HepG2 (cell line): ENCODE results near the gene ANKRD6. TPM values are rescaled to one million over a fixed set of nuclear protein-coding genes. Genes with fewer than 3 reads are reported as not detected.

ENCODE experiments used
- ATAC-seq: fragments of 200-7000 bp; cut with Tn5 transposase; 3 replicates; pipeline ENCODE4 v1.9.1; 2020; ENCODE audit warnings: mild to moderate bottlenecking, moderate library complexity
- BruUV-seq: library from RNA; stranded (reverse); fragments of 400-500 nt; replicated peaks from 2 replicates; lab custom pipeline; 2021; lab: Mats Ljungman, UMichigan
- CTCF ChIA-PET: fragments of 300-600 bp; formaldehyde crosslinking; extraction: SDS; loops from one replicate; lab custom pipeline; 2021; ENCODE audit warnings: low total read pairs, inconsistent platforms, low intra/inter-chr PET ratio; lab: Yijun Ruan, JAX
- POLR2A ChIA-PET: fragments of 350-600 bp; sonication (Branson Sonifier 250); formaldehyde crosslinking; loops from one replicate; lab custom pipeline; 2020; ENCODE audit warnings: antibody characterized with exemption, inconsistent platforms; lab: Yijun Ruan, JAX
- DNase-seq: peaks from one replicate; pipeline ENCODE4 v3.0.0-alpha.2; 2015; ENCODE audit warnings: low spot score
- FAIRE-seq: peaks from 3 replicates; lab custom pipeline; 2011; peaks lifted over from hg19 to GRCh38; lab: Jason Lieb, UNC
- H2AFZ ChIP-seq: one replicate; pipeline ENCODE4 v1.6.1; 2011; ENCODE audit warnings: low read length, inconsistent platforms
- H3K27ac ChIP-seq: fragments of 300-600 bp; 3 replicates; pipeline ENCODE4 v1.8.0; 2011; ENCODE audit warnings: mixed run types, mild to moderate bottlenecking, mixed read lengths, low read length, inconsistent platforms; ENCODE audit not compliant: insufficient read depth; ENCODE audit errors: extremely low read length
- H3K27me3 ChIP-seq, 2 experiments: fragments of 200-600 bp in 1 of 2; 2 replicates in 1 of 2; 3 replicates in 1 of 2; pipeline versions ENCODE4 v1.6.0 to v1.8.0; 2011; ENCODE audit warnings: low read length in 2 of 2, mild to moderate bottlenecking in 2 of 2, moderate library complexity in 2 of 2, inconsistent platforms in 1 of 2; ENCODE audit not compliant: insufficient read depth in 2 of 2, control insufficient read depth in 1 of 2
- H3K36me3 ChIP-seq, 2 experiments: fragments of 200-600 bp in 1 of 2; replicated peaks in 1 of 2; 2 replicates in 1 of 2; 3 replicates in 1 of 2; pipeline versions ENCODE4 v1.5.1 to v1.8.0; 2011; ENCODE audit warnings: low read length in 2 of 2, inconsistent platforms in 1 of 2; ENCODE audit not compliant: insufficient read depth in 2 of 2, control insufficient read depth in 1 of 2
- H3K4me1 ChIP-seq: 2 replicates; pipeline ENCODE4 v1.5.1; 2012; ENCODE audit warnings: low read length, inconsistent platforms; ENCODE audit not compliant: insufficient read depth
- H3K4me2 ChIP-seq: 2 replicates; pipeline ENCODE4 v1.6.0; 2011; ENCODE audit warnings: low read depth, low read length, inconsistent platforms
- H3K4me3 ChIP-seq, 3 experiments: fragments of 200-600 bp in 1 of 3; sonication (generic), shearing (Covaris generic) in 1 of 3; replicated peaks in 1 of 3; 2 replicates each; pipeline ENCODE4 v1.5.1; 2011 to 2016; ENCODE audit warnings: low read length in 3 of 3, inconsistent platforms in 2 of 3, low read depth in 2 of 3, mild to moderate bottlenecking in 2 of 3, control low read depth in 1 of 3, mixed read lengths in 1 of 3; ENCODE audit not compliant: insufficient read depth in 1 of 3
- H3K79me2 ChIP-seq: one replicate; pipeline ENCODE4 v1.6.1; 2011; ENCODE audit warnings: low read length, inconsistent platforms; ENCODE audit not compliant: insufficient read depth
- H3K9ac ChIP-seq: 2 replicates; pipeline ENCODE4 v1.6.0; 2011; ENCODE audit warnings: mild to moderate bottlenecking, low read depth, low read length, inconsistent platforms; ENCODE audit not compliant: insufficient read depth
- H3K9me3 ChIP-seq: 2 replicates; pipeline ENCODE4 v1.5.1; 2012; ENCODE audit warnings: mild to moderate bottlenecking, low read length
- H4K20me1 ChIP-seq: 2 replicates; pipeline ENCODE4 v1.6.0; 2011; ENCODE audit warnings: inconsistent platforms, mild to moderate bottlenecking, low read length, moderate library complexity; ENCODE audit not compliant: insufficient read depth
- IKZF1 ChIP-seq: fragments of 450-650 bp; IDR thresholded peaks from 2 replicates; pipeline ENCODE4 v1.7.1; 2016
- MXI1 ChIP-seq: IDR thresholded peaks from 3 replicates; pipeline ENCODE4 v1.6.1; 2012; ENCODE audit warnings: low read depth, low read length, inconsistent platforms, borderline replicate concordance
- SAP130 ChIP-seq: IDR thresholded peaks from 2 replicates; pipeline ENCODE4 v1.6.1; 2016; ENCODE audit warnings: low read depth
- SOX6 ChIP-seq, 2 experiments: fragments of 450-650 bp in 1 of 2; sonication (generic) in 1 of 2; formaldehyde crosslinking in 1 of 2; IDR thresholded peaks; 2 replicates each; pipeline versions ENCODE4 v1.4.0 to v1.6.1; 2017 to 2020; ENCODE audit warnings: antibody characterized with exemption in 1 of 2, mild to moderate bottlenecking in 1 of 2, missing genetic modification reagents in 1 of 2
- SRSF1 ChIP-seq: fragments of 200-400 bp; formaldehyde crosslinking; optimal IDR thresholded peaks from 2 replicates; pipeline ENCODE3; 2017; ENCODE audit warnings: mild to moderate bottlenecking, low read depth, low read length, moderate library complexity
- TBL1XR1 ChIP-seq: fragments of 150-350 bp; IDR thresholded peaks from 2 replicates; pipeline ENCODE4 v1.6.1; 2014; ENCODE audit warnings: borderline replicate concordance, low read length; ENCODE audit not compliant: partially characterized antibody
- TCF12 ChIP-seq, 2 experiments: fragments of 450-650 bp in 1 of 2; sonication (generic) in 1 of 2; formaldehyde crosslinking in 1 of 2; IDR thresholded peaks; 2 replicates each; pipeline versions ENCODE4 v1.6.1 to v1.8.0; 2017 to 2022; ENCODE audit warnings: antibody characterized with exemption in 1 of 2, mild to moderate bottlenecking in 1 of 2, missing genetic modification reagents in 1 of 2, moderate library complexity in 1 of 2
- ZMAT3 ChIP-seq: sonication (generic); formaldehyde crosslinking; conservative IDR thresholded peaks from 2 replicates; pipeline ENCODE4 v1.7.0; 2021; ENCODE audit warnings: missing genetic modification reagents
- ZMYM4 ChIP-seq: sonication (generic); formaldehyde crosslinking; IDR thresholded peaks from 2 replicates; pipeline ENCODE4 v1.8.1; 2023; ENCODE audit warnings: mild to moderate bottlenecking, missing genetic modification reagents
- ZNF101 ChIP-seq: sonication (generic); formaldehyde crosslinking; IDR thresholded peaks from 2 replicates; pipeline ENCODE4 v1.4.0; 2020; ENCODE audit warnings: mild to moderate bottlenecking, low read depth, missing genetic modification reagents, borderline replicate concordance
- ZNF329 ChIP-seq: sonication (generic); formaldehyde crosslinking; IDR thresholded peaks from 2 replicates; pipeline ENCODE4 v1.9.0; 2021; ENCODE audit warnings: low read depth, mild to moderate bottlenecking, missing genetic modification reagents
- ZNF33A ChIP-seq: sonication (generic); formaldehyde crosslinking; IDR thresholded peaks from 2 replicates; pipeline ENCODE4 v1.5.1; 2020; ENCODE audit warnings: missing genetic modification reagents, mild to moderate bottlenecking, moderate library complexity, borderline replicate concordance
- WGBS: methylation state at CpG from one replicate; pipeline ENCODE4 v1.1.6; 2017; ENCODE audit warnings: low lambda C conversion rate; 5-methylcytosine and 5-hydroxymethylcytosine counted together
- in situ Hi-C: cut with HindIII; loops from 2 replicates; pipeline ENCODE4 v1.10.0; 2017; ENCODE audit warnings: low pct_unique_long_range_greater_than_20kb; ENCODE audit not compliant: extremely low pct_ligation_motif_present
- intact Hi-C: fragments of 100-400 bp; cut with micrococcal nuclease; formaldehyde crosslinking; loops from one replicate; pipeline ENCODE4 v1.10.0; 2022; ENCODE audit not compliant: unreplicated experiment
- polyA plus RNA-seq, 8 experiments: library from polyadenylated mRNA; depleted of rRNA in 3 of 8; stranded (reverse) in 7 of 8; unstranded in 1 of 8; fragments of >200 nt; fragmentation: Illumina TruSeq in 4 of 8; extraction: Trizol in 4 of 8; gene quantifications; 2 replicates each; pipeline versions ENCODE4 v1.2.1 to v1.2.3, GENCODE V29; 2011 to 2016; ENCODE audit warnings: low read depth in 4 of 8, missing spikeins in 1 of 8, mixed read lengths in 1 of 8; ENCODE audit not compliant: insufficient read depth in 1 of 8
- total RNA-seq, 5 experiments: library from RNA; depleted of rRNA; stranded (reverse); fragments of >200 nt; fragmentation: Illumina TruSeq; extraction: Trizol; gene quantifications; 2 replicates each; pipeline ENCODE4 v1.2.3, GENCODE V29; 2016; ENCODE audit warnings: low read depth in 1 of 5
- TF ChIP-seq, protein P1 (sequence below): sonication (generic); IDR thresholded peaks from 2 replicates; pipeline ENCODE4 v1.6.1; 2016; ENCODE audit warnings: low read depth, borderline replicate concordance
- TF ChIP-seq, protein P2 (sequence below): sonication (generic); formaldehyde crosslinking; IDR thresholded peaks from 2 replicates; pipeline ENCODE4 v1.4.0; 2020; ENCODE audit warnings: mild to moderate bottlenecking, low read depth, missing genetic modification reagents
- TF ChIP-seq, protein P3 (sequence below): sonication (generic); formaldehyde crosslinking; IDR thresholded peaks from 2 replicates; pipeline ENCODE4 v1.4.0; 2020; ENCODE audit warnings: missing genetic modification reagents

Gene ANKRD6
- total and polyA plus RNA-seq, 2 of the 13 experiments (the other 11 are each of a cell fraction or from before 2014, with no cell fraction given): 0.18 to 0.36 TPM

DNA sequence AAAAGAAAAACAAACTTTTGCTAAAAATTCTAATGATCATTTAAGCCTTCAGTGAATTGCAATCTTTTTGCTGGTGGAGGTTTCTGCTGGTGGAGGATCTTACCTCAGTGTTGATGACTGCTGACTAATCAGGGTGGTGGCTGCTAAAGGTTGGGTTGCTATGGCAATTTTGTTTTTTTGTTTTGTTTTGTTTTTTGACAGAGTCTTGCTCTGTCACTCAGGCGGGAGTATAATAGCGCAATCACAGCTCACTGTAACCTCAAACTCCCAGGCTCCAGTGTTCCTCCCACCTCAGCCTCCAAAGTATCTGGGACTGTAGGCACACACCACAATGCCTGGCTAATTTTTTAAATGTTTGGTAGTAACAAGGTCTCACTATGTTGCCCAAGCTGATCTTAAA, 94.7 kb downstream of the ANKRD6 start:
- CTCF ChIA-PET: no interaction called here
- intact Hi-C loops: no loop called here
- H3K4me1 ChIP-seq: no peaks in the 10 kb centered on the region
- 70% methylated on average over 2 of the region's 2 CpGs for WGBS
- H3K4me3 ChIP-seq: no peak overlapping the region
- no peak for ATAC-seq
- TF ChIP-seq TCF12 (IDR thresholded peaks at IDR 0.05): no peak
- no peak for TF ChIP-seq TCF12 (CRISPR knock-in tag; IDR thresholded peaks at IDR 0.05)
- TF ChIP-seq SOX6 (IDR thresholded peaks at IDR 0.05): no peak
- TF ChIP-seq SOX6 (CRISPR knock-in tag; IDR thresholded peaks at IDR 0.05): no peak
- TF ChIP-seq SRSF1: no peak
- TF ChIP-seq TBL1XR1: no peak
- TF ChIP-seq MXI1: no peak
- TF ChIP-seq ZMYM4 (CRISPR knock-in tag): no peak
- TF ChIP-seq, protein P1, sequence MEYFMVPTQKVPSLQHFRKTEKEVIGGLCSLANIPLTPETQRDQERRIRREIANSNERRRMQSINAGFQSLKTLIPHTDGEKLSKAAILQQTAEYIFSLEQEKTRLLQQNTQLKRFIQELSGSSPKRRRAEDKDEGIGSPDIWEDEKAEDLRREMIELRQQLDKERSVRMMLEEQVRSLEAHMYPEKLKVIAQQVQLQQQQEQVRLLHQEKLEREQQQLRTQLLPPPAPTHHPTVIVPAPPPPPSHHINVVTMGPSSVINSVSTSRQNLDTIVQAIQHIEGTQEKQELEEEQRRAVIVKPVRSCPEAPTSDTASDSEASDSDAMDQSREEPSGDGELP: no peak
- TF ChIP-seq, protein P2, sequence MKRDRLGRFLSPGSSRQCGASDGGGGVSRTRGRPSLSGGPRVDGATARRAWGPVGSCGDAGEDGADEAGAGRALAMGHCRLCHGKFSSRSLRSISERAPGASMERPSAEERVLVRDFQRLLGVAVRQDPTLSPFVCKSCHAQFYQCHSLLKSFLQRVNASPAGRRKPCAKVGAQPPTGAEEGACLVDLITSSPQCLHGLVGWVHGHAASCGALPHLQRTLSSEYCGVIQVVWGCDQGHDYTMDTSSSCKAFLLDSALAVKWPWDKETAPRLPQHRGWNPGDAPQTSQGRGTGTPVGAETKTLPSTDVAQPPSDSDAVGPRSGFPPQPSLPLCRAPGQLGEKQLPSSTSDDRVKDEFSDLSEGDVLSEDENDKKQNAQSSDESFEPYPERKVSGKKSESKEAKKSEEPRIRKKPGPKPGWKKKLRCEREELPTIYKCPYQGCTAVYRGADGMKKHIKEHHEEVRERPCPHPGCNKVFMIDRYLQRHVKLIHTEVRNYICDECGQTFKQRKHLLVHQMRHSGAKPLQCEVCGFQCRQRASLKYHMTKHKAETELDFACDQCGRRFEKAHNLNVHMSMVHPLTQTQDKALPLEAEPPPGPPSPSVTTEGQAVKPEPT: no peak
- TF ChIP-seq ZNF33A: no peak
- TF ChIP-seq, protein P3, sequence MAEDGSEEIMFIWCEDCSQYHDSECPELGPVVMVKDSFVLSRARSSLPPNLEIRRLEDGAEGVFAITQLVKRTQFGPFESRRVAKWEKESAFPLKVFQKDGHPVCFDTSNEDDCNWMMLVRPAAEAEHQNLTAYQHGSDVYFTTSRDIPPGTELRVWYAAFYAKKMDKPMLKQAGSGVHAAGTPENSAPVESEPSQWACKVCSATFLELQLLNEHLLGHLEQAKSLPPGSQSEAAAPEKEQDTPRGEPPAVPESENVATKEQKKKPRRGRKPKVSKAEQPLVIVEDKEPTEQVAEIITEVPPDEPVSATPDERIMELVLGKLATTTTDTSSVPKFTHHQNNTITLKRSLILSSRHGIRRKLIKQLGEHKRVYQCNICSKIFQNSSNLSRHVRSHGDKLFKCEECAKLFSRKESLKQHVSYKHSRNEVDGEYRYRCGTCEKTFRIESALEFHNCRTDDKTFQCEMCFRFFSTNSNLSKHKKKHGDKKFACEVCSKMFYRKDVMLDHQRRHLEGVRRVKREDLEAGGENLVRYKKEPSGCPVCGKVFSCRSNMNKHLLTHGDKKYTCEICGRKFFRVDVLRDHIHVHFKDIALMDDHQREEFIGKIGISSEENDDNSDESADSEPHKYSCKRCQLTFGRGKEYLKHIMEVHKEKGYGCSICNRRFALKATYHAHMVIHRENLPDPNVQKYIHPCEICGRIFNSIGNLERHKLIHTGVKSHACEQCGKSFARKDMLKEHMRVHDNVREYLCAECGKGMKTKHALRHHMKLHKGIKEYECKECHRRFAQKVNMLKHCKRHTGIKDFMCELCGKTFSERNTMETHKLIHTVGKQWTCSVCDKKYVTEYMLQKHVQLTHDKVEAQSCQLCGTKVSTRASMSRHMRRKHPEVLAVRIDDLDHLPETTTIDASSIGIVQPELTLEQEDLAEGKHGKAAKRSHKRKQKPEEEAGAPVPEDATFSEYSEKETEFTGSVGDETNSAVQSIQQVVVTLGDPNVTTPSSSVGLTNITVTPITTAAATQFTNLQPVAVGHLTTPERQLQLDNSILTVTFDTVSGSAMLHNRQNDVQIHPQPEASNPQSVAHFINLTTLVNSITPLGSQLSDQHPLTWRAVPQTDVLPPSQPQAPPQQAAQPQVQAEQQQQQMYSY (CRISPR knock-in tag): no peak
- no peak for TF ChIP-seq ZMAT3 (CRISPR knock-in tag)
- no peak for TF ChIP-seq IKZF1
- TF ChIP-seq SAP130 (CRISPR knock-in tag): no peak
- no peak for TF ChIP-seq ZNF329
- TF ChIP-seq ZNF101: no peak
- TF ChIP-seq, all 625 proteins: peak for 0
- BruUV-seq: no TSS peak
- H3K4me2 ChIP-seq: no peak overlapping the region
- H3K27ac ChIP-seq: no peak overlapping the region
- no peaks in the 10 kb centered on the region for H3K79me2 ChIP-seq
- in situ Hi-C loops: no loop called here
- H3K36me3 ChIP-seq: no peaks in the 10 kb centered on the region
- H2AFZ ChIP-seq: no peak overlapping the region
- FAIRE-seq (no peak), DNase-seq (no peak)
- no peaks in the 10 kb centered on the region for H3K27me3 ChIP-seq
- POLR2A ChIA-PET: no interaction called here
- no peaks in the 10 kb centered on the region for H4K20me1 ChIP-seq
- no peaks in the 10 kb centered on the region for H3K9me3 ChIP-seq
- no peak overlapping the region for H3K9ac ChIP-seq
